HG02870 (cell line): ENCODE data around the gene SCN3A.

ENCODE experiments used
- ATAC-seq: cut with Tn5 transposase; IDR thresholded peaks from one replicate; pipeline ENCODE4 v1.9.1; 2021; ENCODE audit warnings: mild to moderate bottlenecking, moderate library complexity; ENCODE audit not compliant: unreplicated experiment

The SCN3A gene

GRCh38 chr2:165114346-165114939, 89.4 kb downstream of the SCN3A start:
- ATAC-seq, result no peak

GRCh38 chr2:165113414-165113813, 90.4 kb downstream of the SCN3A start:
- no peak for ATAC-seq

DNA sequence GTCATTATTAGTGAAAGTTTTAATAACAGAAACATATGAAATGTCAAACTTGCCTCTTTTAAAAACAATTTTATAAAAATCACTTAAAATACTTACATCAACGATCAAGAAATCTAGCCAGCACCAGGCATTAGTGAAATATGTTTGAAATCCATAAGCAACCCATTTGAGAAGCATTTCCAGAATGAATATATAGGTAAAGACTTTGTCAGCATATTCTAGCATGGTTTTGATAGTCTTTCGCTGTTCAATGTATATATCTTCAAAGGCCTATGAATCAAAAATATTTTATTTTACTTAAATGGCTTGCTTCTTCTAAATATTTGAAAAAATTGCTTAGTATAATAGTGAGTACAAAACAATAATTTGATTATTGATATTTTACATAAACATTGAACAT, 91.1 kb downstream of the SCN3A start:
- no peak for ATAC-seq

DNA sequence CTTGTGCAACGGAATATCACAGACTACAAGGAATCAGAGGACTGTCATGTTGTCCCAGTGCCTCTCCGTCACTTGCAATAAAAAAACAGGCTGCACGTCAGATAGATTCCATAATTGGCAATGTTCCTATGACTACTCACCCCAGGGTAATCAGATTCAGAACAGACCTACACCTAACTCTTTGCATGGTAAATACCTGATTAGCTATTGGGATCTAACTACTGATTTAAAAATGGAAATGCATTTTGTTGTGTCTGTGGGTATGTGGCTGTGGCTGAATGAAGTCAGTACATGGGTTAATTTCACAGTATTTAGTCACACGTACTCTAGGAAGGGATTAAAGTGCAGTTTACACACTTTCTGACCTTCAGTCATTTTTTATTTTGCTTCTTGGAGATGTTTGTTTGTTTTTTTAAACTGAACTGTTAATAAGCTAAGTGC, 91.7 kb downstream of the SCN3A start:
- no peak for ATAC-seq

- no peak for ATAC-seq
Observed at GRCh38 chr2:165110394-165110793, 93.5 kb downstream of the SCN3A start.

DNA sequence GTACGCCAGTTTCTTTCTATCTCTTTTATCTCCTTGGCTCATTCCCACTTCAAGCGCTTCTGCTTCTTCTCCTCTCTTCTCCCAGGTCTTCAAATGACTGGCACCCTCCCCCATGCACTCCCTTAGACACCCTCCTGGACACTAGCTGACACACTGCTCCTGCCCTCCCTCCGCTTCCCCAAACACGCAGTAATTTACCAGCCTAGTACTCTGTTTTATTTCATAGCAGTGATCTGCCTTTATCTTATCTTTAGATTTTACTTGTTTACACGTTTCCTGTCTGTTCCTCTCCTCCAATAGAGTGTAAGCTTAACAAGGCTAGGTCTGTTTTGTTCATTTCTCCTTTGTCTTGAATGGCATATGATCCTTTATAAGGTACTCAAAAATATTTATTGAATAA, 93.9 kb downstream of the SCN3A start:
- ATAC-seq, result no peak

DNA sequence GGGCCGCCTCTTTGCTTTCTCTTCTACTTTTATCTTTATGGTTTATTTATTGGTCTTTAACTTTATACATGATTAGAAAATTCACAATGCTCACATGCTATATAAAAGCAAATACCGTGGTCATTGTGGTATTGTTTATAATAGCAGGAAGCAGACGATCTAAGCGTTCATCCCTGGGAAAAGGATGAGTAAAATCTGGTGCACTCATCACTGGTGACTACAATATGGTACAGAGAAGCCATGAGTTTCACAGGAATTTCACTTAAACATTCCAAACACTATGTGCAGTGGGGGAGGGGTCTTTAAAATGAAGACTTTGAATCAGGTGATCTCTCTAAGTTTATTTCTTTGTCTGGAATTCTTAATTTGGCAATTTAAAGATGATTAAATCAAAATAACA, 97.9 kb downstream of the SCN3A start:
- ATAC-seq, result no peak

GRCh38 chr2:165087933-165088901, 115.6 kb downstream of the SCN3A start:
- ATAC-seq, result no peak

GRCh38 chr2:165086337-165086736, 117.5 kb downstream of the SCN3A start:
- ATAC-seq, result no peak

DNA sequence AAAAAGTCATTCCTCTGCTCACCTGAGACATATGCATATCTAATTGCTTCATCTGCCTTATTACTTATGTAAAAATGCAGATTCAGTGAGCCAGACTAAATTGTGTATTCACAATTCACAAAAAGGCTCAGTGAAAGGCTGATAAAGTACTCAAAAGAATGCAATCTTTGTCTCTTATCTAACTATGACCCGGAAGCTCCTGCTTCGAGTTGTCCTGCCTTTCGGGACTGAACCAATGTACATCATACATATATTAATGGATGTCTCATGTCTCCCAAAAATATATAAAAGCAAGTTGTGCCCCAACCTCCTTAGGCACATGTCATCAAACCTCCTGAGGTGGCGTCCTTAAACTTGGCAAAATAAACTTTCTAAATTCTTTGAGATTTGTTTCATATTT, 120.5 kb downstream of the SCN3A start:
- no peak for ATAC-seq

- no peak for ATAC-seq
Observed at GRCh38 chr2:165082479-165082878, 121.4 kb downstream of the SCN3A start.

GRCh38 chr2:165081276-165081675, 122.6 kb downstream of the SCN3A start:
- ATAC-seq, result no peak

- no peak for ATAC-seq
Observed at GRCh38 chr2:165079432-165079831, 124.4 kb downstream of the SCN3A start.

DNA sequence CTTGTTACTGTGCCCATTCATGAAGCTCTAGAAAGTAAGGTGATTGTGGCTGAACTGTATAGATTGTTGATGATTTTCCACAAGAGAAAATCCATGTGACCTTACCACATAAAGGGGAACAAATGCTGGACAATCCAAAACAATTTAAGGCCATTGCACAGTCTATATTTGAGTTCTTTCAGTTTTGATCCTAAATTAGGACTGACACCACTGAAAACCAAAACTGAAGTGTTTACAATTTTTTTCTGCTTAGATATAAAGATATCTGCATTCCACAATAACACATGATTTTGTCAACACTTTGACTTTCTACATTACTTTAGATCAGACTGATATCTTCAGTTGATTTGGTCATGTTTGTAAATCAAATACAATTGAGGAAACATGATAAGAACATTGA, 124.9 kb downstream of the SCN3A start:
- ATAC-seq, result no peak

DNA sequence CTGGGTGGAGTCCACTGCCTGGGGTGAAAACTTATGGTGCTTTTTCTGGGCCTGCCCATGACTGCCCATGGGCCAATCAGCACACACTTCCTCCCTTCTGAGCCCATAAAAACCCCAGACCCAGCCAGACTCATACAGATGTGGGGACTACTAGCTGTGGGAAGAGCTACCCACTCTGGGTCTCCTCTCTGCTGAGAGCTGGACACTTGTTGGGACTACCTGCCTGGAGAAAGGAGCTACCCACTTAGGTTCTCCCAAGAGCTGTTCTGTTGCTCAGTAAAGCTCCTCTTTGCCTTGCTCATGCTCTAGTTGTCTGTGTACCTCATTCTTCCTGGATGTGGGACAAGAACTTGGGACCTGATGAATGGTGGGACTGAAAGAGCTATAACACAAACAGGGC, 129.0 kb downstream of the SCN3A start:
- no peak for ATAC-seq

- ATAC-seq, result no peak
Observed at GRCh38 chr2:165074323-165074722, 129.5 kb downstream of the SCN3A start.

- ATAC-seq, result no peak
Observed at GRCh38 chr2:165070076-165070475, 133.8 kb downstream of the SCN3A start.

GRCh38 chr2:165069151-165069550, 134.7 kb downstream of the SCN3A start:
- ATAC-seq, result no peak

DNA sequence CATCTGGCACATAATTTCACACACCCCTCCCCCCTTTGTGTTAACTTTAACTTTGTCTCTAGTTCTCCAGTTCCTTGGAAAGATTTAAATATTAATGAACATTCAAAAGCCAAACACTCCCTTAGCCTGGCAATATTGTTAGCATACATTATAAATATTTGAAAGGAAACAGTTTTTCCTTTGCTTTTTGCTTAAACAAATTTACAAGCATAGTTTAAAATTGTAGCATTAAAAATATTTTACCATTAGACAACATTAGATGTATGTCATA, 135.4 kb downstream of the SCN3A start:
- no peak for ATAC-seq

DNA sequence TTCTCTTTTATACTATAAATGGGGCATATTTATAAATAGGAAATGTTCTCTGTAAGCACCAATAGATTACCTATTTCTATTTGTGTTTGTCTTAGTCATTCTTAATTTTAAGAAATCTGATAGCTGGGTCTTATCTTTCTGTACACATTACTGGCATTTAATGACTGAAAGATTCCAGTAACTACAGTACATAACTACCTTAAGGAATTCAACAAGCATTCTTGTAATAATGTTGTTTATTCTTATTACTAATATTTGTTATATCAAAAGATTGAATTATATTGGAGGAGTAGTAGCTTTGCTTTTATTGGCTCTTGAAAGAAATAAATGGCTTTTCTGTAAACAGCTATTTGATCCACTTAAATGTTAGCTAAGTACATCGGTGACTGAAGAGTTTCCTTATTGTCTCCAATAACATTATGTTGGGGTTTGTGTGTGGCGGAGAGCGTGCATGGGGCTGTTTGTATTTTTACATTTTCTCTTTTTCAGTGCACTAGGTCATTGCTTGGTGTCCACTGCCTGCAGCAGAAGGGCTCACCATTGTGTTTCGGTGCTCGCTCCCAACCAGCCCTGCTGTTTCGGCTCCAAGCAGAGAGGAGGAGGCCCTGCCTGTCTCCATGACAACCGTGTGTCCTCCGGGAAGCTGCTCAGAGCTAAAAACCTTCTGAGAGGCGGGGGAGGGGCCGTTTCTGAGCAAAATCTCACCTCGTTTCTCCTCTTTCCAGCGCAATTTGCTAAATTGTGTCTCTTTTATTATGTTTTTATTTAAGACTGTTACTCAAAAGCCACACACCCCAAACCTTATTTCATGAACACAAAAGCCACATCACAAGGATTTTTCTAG, 136.0 kb downstream of the SCN3A start:
- no peak for ATAC-seq

- no peak for ATAC-seq
Observed at GRCh38 chr2:165064743-165065142, 139.1 kb downstream of the SCN3A start.

DNA sequence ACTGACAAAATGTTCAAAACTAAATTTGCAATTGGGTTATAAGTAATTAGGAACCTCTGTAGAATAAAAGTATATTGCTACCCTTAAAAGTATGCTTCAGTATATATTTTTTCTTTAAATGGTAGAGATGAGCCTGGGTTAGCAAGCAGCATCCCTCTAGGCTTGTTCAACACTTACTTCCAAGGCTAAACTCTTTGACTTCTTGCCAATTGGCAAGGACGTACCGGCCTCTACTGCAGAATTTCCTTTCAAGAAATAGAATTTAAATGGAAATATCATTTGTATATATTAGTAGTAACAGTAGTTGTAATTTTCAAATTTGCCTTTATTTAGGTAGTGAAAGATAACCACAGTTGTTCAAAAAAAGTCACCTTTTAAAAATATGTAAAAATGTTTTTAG, 143.4 kb downstream of the SCN3A start:
- ATAC-seq, result no peak
